T47D (cell line): ENCODE results near the gene SMAD7.

Experiments
- DNase-seq, 2 experiments: peaks; one replicate each; pipeline versions ENCODE4 v3.0.0 to v3.0.0-alpha.2; 2011 to 2012; ENCODE audit warnings: low read depth in 1 of 2, low spot score in 1 of 2
- JUND ChIP-seq: IDR thresholded peaks from 2 replicates; pipeline ENCODE4 v1.6.1; 2012; ENCODE audit warnings: low read depth
- in situ Hi-C: cut with HindIII; loops from 2 replicates; pipeline ENCODE4 v1.10.0; 2016; ENCODE audit warnings: low sequenced_read_pairs, low pct_unique_long_range_greater_than_20kb

SMAD7 gene

DNA sequence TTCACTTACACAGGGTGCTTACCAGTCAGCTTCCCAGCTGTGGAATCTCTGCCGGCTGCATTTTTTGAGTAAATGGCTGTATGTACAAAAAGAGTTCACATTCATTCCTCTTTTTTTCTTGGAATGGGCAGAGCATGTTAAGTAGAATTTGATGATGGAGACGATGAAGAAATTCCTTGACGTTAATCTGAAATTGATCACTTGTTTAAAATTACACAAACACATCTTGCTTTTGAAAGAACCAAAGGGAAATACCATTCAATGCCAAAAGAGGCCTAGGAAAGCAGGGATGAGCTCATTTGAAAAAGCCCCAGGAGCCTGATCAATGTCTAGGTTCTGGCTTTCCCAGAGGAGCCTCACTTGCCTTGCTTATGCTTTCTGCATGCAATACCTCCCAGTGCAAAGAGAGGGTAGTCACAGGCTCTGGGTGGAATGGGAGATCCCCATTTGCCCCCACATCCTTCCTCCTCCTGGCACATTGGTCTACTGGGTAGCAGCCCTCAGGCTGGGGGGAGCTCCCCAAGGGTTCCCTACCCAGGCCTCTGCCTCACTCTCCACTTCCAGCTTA is 12.3 kb upstream of the SMAD7 start:
- no peak for DNase-seq
- in situ Hi-C loops: no loop called here
- no peak for TF ChIP-seq JUND

DNA sequence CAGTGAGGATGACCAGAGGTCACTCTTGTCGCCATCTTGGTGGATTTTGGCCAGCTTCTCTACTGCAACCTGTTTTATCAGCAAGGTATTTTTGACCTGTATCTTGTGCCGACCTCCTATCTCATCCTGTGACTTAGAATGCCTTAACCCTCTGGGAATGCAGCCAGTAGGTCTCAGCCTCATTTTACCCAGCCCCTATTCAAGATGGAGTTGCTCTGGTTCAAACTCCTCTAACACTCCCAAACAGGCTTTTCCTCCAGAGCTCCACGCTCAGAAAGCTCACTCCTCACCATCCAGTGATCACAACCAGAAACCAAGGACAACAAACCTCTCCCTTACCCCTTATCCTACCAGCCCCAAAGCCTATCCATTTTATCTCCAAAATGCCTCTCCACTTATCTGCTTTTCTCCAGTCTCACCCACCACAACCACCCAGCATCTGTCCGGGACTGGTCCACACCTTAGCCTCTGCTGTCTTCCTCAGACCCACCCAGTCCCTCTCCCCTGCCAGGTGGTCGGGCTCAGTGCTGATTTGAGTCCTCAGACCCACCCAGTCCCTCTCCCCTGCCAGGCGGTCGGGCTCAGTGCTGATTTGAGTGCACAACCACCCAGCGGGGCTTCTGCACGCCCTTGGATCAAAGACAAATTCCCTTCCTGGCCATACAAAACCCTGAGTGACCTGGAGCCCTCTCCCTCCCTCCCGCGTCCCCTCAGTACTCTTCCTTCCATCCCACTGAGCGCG is 11.7 kb upstream of the SMAD7 start:
- DNase-seq: no peak
- TF ChIP-seq JUND: no peak
- in situ Hi-C loops: no loop called here

DNA sequence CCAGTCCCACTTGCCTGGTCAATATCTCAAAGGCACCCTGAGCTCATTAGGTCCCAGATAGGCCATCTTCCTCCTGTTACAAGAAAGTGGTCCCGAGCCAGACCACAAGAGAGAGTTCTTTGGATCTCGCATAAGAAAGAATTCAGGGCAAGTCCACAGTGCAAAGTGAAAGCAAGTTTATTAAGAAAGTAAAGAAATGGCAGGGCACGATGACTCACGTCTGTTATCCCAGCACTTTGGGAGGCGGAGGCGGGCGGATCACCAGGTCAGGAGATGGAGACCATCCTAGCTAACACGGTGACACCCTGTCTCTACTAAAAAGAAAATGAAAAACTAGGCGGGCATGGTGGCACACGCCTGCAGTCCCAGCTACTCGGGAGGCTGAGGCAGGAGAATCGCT is 10.8 kb upstream of the SMAD7 start:
- in situ Hi-C loops: no loop called here
- no peak for DNase-seq
- no peak for TF ChIP-seq JUND

DNA sequence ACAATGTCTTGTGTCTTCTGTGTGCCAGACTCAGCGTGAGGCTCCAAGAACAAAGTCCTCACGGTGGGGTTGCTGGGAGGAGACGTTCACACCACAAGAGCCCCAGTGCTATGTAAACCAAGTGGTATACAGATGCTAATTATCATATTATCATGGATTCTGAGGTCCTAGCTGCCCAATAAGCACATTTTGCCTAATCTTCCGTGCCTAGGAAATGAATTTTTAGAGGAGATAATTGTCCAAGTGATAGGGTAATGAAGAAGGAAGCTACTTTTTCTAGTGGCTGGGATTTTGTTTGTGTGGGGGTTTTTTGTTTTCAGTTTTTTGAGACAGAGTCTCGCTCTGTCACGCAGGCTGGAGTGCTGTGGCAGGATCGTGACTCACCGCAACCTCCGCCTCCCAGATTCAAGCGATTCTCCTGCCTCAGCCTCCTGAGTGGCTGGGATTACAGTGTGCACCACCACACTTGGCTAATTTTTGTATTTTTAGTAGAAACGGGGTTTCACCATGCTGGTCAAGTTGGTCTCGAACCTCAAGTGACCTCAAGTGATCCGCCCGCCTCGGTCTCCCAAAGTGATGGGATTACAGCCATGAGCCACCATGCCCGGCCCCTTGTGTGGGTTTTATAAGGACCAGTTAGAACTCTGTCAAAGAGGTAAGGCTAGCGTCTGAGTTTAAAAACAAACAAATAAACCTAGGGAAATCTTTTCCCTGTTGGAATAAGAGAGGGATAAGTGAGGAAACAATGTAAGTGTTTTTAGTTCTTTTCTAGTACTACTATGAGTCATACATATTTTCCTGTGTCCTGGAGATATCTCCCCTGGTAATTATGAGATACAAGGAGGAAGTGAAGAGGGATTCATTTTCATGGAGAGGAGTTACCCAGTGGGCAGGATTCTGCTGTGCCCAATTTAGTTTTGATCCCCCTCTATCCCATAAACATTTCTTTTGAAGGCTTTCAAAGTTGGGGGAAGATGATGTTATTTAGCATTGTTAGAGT is 9.5 kb upstream of the SMAD7 start:
- TF ChIP-seq JUND: no peak
- in situ Hi-C loops: no loop called here
- DNase-seq: no peak

DNA sequence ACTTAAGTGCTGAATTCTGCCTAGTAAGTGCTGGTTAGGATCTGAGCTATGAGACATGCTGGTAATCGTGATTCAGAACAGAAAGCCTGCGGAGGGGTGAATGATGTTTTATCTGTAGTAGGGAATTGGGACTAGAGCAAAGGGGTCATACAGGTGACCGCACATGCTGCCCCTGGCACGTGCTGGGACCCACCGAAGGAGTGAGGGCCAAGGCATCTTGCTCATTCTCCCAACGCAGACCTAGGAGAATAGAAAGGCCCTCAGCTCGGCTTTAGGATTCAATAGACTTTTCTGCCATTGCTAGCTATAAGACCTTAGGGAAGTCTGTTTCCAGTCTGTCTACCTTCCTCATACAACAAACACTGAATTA is 8.8 kb upstream of the SMAD7 start:
- DNase-seq: no peak
- TF ChIP-seq JUND: no peak
- in situ Hi-C loops: no loop called here

DNA sequence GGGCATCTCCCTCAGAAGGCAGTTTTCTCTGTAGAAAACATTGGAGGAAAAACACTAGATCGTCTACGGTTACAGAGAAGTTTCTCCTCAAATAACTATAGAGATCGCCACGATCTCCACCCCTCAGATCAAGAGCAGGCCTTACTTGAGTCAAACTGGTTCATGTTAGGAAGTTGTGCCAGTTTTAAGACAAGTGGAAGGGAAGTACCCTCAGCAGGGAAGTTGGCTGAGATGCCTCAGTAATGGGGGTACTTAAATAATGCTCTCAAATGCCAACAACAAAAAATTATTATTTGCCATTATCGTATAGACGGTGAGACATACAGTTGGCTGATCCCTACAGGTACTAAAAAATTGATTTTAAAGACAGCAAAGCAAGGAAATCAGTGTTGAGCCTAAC is 8.2 kb upstream of the SMAD7 start:
- in situ Hi-C loops: no loop called here
- DNase-seq: no peak
- TF ChIP-seq JUND: no peak

DNA sequence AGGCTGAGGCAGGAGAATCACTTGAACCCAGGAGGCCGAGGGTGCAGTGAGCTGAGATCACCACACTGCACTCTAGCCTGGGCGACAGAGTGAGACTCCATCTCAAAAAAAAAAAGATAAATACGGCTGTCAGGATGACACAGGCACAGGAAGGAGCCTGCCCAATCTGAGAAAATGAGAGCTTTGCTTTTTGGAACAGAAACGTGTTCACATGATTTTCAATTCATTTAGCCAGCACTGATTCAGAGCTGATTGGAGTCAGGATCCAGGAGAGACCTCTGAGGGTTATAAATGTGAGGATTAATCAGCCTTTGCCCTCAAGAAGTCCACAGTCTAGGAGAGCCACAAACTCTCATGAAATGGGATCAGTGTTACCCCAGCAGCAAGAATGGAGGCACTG is 6.9 kb upstream of the SMAD7 start:
- no peak for DNase-seq
- TF ChIP-seq JUND: no peak
- in situ Hi-C loops: no loop called here

DNA sequence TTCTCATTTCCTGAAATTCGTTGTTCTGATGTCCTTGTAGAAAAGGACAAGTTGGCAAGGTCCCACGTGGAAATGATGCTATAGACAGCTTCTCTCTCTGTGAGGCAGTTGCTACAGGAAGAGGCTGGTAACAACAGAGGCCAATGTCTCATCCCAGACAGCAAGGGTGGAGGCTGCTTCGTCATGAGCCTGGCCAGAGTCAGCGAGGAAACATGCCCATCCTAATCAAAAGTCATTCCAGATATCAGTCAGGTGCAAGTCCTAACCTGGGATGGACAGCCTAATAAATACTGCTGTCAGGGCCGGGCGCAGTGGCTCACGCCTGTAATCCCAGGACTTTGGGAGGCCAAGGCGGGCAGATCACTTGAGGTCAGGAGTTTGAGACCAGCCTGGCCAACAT is 6.4 kb upstream of the SMAD7 start:
- in situ Hi-C loops: no loop called here
- TF ChIP-seq JUND: no peak
- no peak for DNase-seq

DNA sequence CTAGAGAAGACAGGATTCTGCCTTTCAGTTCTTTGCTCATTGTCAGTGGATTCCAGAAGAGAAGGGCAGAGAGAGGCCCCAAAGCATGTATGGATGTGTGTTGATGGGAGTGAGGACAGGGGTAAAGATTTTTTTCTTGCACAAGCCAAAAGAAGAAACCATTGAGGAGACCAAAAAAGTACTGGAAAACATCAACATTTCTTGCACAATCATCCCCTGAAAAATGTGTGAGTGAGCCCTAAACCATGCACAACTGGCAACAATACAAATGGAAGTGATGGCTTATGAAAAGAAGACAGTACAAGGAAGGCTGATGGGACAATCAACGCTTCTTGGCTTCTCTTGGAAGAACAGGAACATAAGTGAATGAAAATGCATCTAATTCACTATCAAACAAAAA is 5.6 kb upstream of the SMAD7 start:
- TF ChIP-seq JUND: no peak
- no peak for DNase-seq
- in situ Hi-C loops: no loop called here

DNA sequence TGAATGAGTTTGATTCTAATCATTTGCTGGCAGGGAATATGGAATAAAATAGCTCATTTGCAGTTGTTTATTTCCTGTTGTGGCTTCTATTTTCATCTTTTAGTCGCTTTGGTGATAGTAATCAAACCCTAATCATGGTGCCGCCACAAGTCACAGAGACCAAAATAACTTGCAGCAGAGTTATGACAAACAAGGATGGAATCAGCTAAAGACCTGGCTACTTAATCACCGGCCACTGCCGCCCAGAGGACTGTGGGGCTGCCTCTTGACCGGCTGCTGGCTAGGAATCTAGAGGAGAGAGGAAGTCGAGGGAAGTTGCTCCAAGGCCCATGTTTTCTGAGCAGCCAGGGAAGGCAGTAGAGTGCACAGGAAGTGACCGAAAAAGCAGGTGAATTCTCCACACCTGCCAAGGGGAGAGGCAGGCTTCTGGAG is 5.1 kb upstream of the SMAD7 start:
- DNase-seq: peak in 1 of 2 experiments; percentile 19
- no peak for TF ChIP-seq JUND
- in situ Hi-C loops: no loop called here

DNA sequence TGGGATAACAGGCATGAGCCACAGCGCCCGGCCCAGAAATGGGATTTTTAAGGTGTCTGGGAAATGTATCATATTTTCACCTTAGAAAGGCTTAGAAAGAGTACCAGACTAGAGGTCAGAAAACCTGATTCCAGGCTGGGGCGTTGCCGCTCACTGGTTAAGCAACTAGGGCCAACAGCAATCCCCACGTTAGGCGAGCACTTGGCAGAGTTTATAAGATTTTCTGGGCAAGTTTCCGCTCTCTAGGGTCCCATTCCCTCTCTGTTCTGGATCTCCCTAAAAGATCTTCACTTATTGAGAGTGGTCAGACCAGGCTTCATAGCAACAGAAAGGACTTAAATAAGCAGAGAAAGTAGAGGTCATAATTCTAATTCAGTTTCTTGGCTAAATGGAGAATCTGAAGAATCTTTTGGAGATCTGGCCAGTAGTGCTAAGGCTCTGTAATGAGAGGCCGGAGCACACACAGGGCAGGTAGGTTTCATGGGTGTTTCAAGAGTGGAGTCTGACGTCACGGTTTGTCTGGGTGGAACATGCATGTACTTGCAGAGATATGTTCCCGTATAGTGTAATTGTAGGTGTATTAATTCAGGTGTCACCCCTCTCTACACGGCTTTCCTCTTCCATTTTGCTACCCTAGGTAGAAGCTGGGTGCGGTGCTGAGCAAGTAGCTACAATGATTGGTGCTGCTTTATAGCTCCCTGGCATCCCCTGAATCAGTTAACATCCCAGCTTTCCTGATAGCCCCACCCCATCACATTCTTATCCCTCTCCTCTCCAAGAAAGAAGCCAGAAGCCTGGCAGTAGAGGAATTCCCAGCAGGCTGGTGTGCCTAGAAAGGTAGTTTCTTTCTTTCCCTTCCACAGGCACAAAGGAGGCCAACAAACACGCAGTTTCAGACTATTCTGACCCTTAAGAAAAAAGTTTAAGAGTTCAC is 4.4 kb upstream of the SMAD7 start:
- TF ChIP-seq JUND: no peak
- in situ Hi-C loops: no loop called here
- no peak for DNase-seq

DNA sequence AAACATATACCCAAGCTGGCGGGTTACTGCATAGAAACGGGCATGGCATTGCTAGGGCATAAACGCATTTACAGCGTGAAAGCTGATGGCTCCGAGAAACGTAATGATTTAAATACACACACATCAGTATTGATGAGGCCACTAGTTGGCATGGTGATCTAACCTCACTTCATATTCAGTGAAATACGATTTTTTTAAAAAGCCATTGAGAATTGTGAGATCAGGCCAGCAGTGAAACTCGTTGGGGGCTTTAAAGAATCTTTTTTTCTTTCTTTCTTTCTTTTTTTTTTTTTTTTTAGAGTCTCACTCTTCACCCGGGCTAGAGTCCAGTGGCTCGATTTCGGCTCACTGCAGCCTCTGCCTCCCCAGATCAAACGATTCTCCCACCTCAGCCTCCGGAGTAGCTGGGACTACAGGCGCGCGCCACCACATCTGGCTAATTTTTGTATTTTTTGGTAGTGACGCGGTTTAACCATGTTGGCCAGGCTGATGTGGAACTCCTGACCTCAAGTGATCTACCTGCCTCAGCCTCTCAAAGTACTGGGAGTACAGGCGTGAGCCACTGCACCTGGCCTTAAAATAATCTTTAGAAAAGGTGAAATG is 2.4 kb upstream of the SMAD7 start:
- no peak for DNase-seq
- TF ChIP-seq JUND: no peak
- in situ Hi-C loops: no loop called here
